ENCODE results near the gene FNDC4.

FNDC4 gene

GRCh38 chr2:27493948-27494283, 1.1 kb downstream of the FNDC4 start:
- no peak for DNase-seq (ENCODE audit: low spot score)

- no peak for DNase-seq (ENCODE audit: low spot score)
These were observed 2.4 kb downstream of the FNDC4 start for GRCh38 chr2:27492557-27492956.

- peak; percentile 93 for DNase-seq (ENCODE audit: low spot score)
These were observed 5.3 kb downstream of the FNDC4 start, which contains the start of gene IFT172 for GRCh38 chr2:27489498-27490397. IFT172 (minus strand) TSS chr2:27489743; CDS start chr2:27489653, 90 bp downstream.

- DNase-seq (ENCODE audit: low spot score): no peak
These were observed 5.9 kb downstream of the FNDC4 start for GRCh38 chr2:27489118-27489497.

- no peak for DNase-seq (ENCODE audit: low spot score)
These were observed 9.5 kb downstream of the FNDC4 start for GRCh38 chr2:27485496-27485895.

- no peak for DNase-seq (ENCODE audit: low spot score)
These were observed 23.0 kb downstream of the FNDC4 start for GRCh38 chr2:27471961-27472360.

- no peak for DNase-seq (ENCODE audit: low spot score)
These were observed 30.6 kb downstream of the FNDC4 start for GRCh38 chr2:27464443-27464842.

GRCh38 chr2:27461118-27461517, 33.9 kb downstream of the FNDC4 start:
- no peak for DNase-seq (ENCODE audit: low spot score)

- DNase-seq (ENCODE audit: low spot score): no peak
These were observed 41.0 kb downstream of the FNDC4 start for GRCh38 chr2:27453968-27454367.

- no peak for DNase-seq (ENCODE audit: low spot score)
These were observed 43.9 kb downstream of the FNDC4 start for GRCh38 chr2:27451095-27451494.

GRCh38 chr2:27448381-27448780, 46.6 kb downstream of the FNDC4 start:
- DNase-seq (ENCODE audit: low spot score): no peak

- DNase-seq (ENCODE audit: low spot score): no peak
These were observed 48.9 kb downstream of the FNDC4 start for GRCh38 chr2:27446057-27446456.

- no peak for DNase-seq (ENCODE audit: low spot score)
These were observed 49.4 kb downstream of the FNDC4 start for GRCh38 chr2:27445615-27446014.

GRCh38 chr2:27445155-27445554, 49.8 kb downstream of the FNDC4 start:
- DNase-seq (ENCODE audit: low spot score): no peak

GRCh38 chr2:27442920-27443282, 52.1 kb downstream of the FNDC4 start:
- no peak for DNase-seq (ENCODE audit: low spot score)

- no peak for DNase-seq (ENCODE audit: low spot score)
These were observed 52.8 kb downstream of the FNDC4 start, which contains the start of gene KRTCAP3 for GRCh38 chr2:27441958-27442919. KRTCAP3 (plus strand) TSS chr2:27442381; CDS start chr2:27442413, 32 bp downstream.

Data from HuH-7.5 (cell line).